ENCODE measurements around the gene ADGRD1.

Gene ADGRD1

DNA sequence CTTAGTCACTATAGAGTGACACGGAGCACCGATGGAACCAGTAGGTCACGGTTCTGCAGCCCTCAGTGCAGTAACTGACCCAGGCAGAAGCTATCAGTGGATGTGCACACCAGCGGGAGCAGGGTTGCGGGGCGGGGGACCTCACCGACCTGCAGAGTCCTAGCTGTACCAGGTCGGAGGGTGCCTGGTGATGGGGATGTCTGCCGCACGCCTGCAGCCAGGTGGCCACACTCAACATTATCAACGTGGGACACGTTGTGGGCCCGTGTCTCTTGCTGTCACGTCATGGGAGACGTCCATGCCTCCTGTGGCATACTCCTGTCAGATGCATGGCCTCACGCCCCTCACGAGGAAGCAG is 55.2 kb downstream of the ADGRD1 start:
- no peak for DNase-seq

GRCh38 chr12:131009595-131010395 is 56.1 kb downstream of the ADGRD1 start:
- DNase-seq = no peak

- no peak for DNase-seq
Observed at GRCh38 chr12:131010396-131011131, 56.9 kb downstream of the ADGRD1 start.

DNA sequence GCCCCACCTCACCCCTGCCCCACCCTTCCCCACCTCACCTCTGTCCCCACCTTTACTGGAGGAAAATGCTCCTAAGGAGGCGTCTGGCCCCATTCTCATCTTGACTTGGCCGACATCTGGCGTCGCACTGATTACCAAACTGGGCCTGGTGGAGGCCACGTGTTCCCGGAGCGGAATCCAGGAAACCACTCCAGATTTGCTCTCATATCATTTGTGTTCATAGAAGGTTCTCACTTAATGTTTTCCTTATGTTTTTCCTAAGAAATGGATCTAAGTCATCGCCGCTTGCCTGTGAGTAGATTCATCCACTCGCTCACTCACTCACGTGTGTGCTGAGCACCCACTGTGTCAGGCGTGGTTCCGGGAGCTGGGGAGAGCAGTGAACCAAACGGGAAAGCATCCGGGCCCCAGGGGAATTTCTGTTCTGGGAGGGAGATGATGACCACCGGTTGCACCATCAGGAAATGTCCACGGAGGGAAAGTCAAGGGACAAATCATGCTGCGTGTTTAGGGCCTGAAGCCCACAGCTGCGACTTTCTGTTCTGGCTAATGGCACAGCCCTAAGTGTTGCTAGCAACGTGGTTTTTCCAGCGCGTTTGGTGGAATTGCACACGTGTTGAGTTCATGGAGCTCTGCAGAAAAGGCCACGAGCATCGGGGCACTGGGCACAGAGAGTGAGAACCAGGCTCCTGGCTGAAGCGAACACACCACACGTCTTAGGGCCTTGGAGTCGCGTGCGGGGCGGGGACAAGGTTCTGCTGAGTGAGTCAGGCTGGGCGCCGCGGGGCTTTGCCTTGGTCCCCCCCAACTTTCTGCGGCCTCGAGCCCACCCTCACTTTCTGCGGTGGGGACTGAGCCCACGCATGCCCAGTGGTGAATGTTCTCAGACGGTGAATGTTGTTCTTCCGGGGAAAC is 57.7 kb downstream of the ADGRD1 start:
- DNase-seq = no peak

DNA sequence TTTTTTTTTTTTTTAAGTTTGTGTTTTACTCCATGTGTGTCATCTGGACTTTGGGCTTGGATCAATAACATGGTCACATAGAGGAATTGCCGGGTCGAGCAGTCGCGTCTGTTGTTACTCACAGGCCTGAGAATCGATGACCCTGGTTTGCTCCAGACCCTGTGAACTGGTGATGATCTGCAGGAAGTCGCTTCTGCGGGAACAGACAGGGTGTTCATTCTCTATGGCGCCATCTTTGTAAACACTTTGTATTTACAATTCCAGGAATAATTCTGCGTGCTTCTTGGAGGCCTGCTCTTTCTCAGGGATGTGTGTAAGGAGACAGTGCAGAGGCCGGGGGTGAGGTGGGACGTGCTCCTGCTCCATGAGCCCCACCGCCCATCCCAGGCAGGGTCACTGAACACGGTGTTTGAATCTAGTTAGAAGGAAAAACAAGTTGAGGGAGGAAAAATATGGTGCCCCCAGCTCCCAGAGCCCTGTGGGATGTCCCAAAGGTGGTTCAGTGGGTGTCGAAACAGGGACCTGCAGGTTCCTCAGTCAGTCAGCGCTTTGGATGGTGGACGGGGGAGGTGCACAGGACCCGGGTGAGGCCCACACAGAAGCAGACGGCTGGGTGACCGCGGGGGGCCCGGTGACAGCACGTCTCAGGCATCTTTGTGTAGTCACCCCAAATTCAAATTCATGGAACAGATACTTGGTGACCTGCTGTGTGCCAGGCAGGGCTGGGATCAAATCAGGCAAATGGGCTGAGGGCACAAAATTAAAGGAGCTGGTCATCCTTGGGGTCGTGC is 58.8 kb downstream of the ADGRD1 start:
- no peak for DNase-seq

GRCh38 chr12:131013118-131013517 is 59.4 kb downstream of the ADGRD1 start:
- no peak for DNase-seq

GRCh38 chr12:131014343-131014742 is 60.6 kb downstream of the ADGRD1 start:
- no peak for DNase-seq

- no peak for DNase-seq
Observed at GRCh38 chr12:131015581-131016337, 62.1 kb downstream of the ADGRD1 start.

GRCh38 chr12:131017477-131017991 is 63.8 kb downstream of the ADGRD1 start:
- no peak for DNase-seq

DNA sequence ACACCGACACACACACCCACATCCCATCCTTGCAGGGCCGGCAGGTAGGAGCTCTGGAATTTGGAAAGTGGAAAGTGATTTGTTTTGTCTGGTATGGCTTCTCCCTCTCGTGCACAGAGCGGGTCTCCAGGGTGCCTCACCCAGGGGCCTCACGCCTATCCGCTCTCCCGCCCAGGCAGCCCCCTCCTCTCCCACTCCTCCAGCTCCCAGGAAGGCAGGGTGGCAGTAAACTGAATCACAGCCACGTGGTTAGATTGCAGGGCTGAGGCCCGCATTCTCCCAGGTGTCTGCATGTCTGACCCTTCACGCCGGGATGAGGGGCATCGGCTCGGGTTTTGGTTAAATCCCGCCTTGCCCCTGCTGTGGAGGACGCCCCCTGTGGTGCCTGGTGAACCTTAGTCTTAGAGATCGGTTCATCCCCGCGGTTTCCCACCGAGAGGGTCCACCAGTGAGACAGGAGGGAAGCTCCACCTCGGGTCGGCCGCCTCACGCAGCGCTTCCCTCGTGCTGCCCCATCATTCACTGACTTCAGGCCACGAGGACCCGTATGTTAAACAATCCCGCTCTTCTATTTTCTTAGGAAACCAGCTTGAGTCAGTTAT is 64.4 kb downstream of the ADGRD1 start:
- DNase-seq = no peak

DNA sequence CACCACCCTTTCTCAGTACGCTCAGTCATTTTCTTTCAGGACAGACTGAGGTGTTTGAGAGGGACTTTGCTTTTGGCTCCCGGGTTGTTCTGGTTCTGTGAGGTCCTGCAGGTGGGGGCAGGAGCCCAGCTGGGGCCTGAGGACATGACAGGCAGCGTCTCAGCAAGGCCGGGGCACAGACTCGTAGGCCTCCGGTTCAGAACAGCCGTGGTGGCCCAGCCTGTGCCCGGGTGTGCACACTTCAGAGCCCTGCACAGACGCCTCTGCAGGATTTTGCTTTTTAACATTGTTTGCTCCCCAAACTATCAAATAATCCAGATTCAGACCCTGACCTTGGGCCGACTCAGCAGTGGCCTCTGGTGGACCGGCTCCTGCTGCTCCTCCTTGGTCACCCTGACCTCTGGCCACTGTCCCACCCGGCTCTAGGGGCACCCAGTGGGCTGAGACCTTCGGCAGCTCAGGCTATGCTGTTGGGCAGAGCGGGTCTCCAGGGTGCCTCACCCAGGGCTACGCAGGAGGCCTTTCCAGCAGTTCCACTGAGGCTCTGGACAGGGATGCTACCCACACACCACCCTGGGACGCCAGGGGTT is 65.2 kb downstream of the ADGRD1 start:
- no peak for DNase-seq

DNA sequence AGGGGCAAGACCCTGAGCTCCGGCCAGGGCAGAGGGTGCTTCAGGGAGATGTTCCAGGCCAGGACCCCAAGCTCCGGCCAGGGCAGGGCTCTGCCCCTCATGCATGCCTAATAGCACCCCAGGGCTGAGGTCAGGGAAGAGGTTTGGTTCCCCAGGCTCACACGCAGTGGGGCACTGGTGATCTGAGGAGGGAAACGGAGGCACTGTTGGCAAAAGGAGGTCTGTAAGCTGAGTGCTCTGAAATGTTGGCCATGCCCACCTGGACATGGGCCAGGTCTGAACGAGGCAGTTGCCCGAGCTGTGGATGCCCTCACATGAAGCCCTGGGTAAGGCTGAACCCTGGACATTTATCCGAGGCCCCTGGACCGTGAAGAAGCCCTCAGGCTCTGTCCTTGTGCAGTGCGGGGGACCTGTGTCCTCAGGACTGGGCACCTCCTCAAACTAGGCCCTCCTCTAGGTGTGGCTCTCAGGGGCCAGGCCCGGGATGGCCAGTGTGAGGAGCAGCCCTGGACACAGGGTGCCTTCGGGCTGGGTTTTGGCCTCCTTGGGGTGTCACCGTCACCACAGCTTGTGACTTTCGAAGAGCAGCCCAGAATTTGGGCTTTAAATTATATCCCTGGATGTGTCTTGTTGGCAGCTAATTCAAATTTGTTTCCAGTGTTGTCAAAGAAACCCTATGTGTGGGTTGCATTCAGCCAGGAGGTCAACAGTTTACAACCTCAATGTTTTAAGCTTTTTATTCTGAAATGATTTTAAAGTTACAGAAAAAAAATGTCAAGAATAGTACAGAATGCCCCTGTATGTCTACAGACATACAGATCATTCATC is 66.8 kb downstream of the ADGRD1 start:
- DNase-seq = no peak

DNA sequence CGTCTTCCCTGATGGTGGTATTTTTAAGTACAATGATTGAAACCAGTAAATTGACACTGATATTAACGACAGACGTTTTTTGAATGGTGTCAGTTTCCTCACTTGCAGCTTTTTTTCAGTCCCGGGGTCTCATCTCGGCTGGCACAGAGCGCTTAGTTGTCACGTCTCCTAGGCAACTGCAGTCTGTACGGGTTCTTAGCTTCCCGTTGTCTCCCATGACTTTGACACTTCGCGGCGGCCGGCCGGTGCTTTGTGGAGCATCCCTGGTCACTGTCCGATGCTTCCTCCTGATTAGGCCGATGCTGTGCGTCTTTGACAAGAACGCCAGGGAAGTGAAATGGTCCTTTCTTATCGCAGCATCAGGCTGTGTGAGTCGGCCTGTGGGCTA is 67.4 kb downstream of the ADGRD1 start:
- no peak for DNase-seq

GRCh38 chr12:131024026-131024425 is 70.3 kb downstream of the ADGRD1 start:
- no peak for DNase-seq

GRCh38 chr12:131024721-131025120 is 71.0 kb downstream of the ADGRD1 start:
- no peak for DNase-seq

DNA sequence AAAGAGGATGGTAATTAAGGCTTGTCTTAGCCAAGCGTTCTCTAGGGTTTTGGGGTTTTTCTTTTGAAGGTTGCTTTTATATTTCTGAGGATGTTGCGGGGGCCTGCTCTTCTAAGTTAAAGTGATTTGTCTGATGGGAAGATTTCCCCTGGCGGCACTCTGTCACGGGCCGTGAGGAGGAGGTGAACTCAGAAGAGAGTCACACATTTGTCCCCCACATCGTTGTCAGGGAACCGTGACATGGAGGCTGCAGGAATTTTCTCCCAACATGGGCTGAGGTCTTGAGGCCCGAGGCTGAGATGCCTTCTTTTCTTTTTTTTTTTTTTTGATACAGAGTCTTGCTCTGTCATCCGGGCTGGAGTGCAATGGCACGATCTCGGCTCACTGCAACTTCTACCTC is 71.5 kb downstream of the ADGRD1 start:
- DNase-seq = no peak

- no peak for DNase-seq
Observed at GRCh38 chr12:131025939-131026702, 72.4 kb downstream of the ADGRD1 start.

GRCh38 chr12:131026754-131027153 is 73.0 kb downstream of the ADGRD1 start:
- DNase-seq = no peak

DNA sequence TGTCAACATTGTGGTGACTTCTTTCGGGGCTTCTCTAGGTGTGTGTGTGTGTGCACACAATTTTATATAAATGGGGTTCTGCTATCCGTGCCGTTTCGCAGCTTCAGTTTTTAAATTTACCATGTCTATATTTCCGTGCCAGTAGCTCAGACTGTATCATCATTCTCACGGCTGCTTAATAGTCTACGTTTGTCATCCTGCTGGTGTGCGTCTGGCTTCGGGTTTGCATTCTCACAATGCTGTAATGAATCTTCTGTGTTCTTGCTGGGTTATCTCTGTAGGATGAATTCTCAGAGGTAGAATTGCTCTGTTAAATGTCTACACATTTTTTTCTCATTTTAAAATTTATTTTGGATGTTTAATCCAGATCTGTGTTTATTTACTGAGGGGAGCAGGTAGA is 73.6 kb downstream of the ADGRD1 start:
- DNase-seq = no peak
